Measurements from ENCODE around the gene ZNF296.

ZNF296 gene

DNA sequence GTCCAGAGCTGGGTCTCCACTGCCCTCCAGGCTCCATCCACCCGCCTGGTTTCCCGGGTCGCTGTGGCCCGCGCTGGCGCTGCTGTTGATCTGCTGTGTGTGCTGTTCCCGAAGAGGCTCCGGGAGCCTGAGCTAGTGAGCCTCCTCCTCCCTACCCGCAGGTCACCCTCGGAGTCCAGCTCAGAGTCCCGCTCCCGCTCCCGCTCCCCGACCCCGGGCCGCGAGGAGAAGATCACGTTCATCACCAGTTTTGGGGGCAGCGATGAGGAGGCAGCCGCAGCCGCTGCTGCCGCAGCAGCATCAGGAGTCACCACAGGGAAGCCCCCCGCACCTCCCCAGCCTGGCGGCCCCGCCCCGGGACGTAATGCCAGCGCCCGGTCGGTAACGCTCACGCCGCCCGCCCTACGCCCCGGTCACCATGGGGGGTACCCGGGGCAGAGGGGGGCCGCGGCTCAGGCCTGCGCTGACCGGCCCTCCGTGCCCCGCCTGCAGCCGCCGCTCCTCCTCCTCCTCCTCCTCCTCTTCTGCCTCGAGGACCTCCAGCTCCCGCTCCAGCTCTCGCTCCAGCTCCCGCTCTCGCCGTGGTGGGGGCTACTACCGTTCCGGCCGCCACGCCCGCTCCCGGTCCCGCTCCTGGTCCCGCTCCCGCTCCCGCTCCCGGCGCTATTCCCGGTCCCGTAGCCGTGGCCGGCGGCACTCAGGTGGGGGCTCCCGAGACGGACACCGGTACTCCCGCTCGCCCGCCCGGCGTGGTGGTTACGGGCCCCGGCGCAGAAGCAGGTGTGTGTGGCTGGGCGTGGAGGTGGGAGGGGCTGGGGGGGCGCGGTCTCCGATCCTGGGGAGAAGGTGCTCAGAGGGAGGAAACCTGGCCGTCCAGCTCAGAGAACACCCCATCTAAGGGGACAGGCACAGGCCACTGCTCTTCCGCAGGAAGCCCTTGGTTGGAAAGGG, 12.2 kb downstream of the ZNF296 start:
- H3K27ac Mint-ChIP-seq, result no peak overlapping the region
- H3K27me3 Mint-ChIP-seq, result no peaks in the 10 kb centered on the region
- no peaks in the 10 kb centered on the region for H3K9me3 Mint-ChIP-seq (ENCODE audit: low read depth)
- H3K4me1 Mint-ChIP-seq (ENCODE audit: low read depth), result peaks cover 2% of the 10 kb centered on the region
- peaks cover 2% of the 10 kb centered on the region for H3K36me3 Mint-ChIP-seq
- no peak overlapping the region for H3K4me3 Mint-ChIP-seq

- H3K9me3 Mint-ChIP-seq (ENCODE audit: low read depth), result no peaks in the 10 kb centered on the region
- H3K4me3 Mint-ChIP-seq, result no peak overlapping the region
- no peaks in the 10 kb centered on the region for H3K27me3 Mint-ChIP-seq
- peaks cover 2% of the 10 kb centered on the region for H3K36me3 Mint-ChIP-seq
- no peak overlapping the region for H3K27ac Mint-ChIP-seq
- peaks cover 2% of the 10 kb centered on the region for H3K4me1 Mint-ChIP-seq (ENCODE audit: low read depth)
These were observed 14.3 kb downstream of the ZNF296 start for GRCh38 chr19:45061965-45062364.

DNA sequence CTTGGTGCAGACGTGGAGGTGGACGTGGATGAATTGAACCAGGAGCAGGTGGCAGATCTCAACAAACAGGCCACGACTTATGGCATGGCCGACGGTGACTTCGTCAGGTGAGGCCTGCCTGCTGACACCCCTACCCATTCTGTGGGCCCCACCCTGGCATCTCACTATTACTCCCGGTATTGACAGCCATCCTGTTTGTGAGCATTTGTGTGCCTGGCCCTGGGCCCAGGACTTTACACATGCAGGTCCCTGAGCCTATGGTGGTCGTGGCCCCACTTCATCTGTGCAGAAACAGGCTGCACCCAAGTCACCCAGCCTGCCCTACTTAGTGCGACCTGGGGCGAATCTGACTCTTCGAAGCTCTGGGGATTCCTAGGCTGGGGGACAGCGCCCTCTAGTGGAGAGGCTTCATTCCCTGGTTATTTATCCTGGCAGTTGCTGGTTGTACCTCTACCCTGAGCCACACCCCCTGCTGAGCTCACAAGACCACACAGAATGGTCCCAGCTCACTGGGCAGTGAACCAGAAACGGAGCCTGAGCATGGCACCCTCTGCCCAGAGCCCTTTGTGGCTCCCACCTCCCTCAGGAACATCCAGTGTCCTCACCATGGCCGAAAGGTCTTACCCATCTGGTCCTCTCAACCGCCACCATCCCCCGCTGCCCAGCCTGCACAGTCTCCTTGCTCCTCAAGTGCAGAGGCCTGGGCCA, 16.9 kb downstream of the ZNF296 start:
- H3K36me3 Mint-ChIP-seq, result peaks cover 2% of the 10 kb centered on the region
- no peaks in the 10 kb centered on the region for H3K9me3 Mint-ChIP-seq (ENCODE audit: low read depth)
- H3K27me3 Mint-ChIP-seq, result no peaks in the 10 kb centered on the region
- no peak overlapping the region for H3K4me3 Mint-ChIP-seq
- H3K27ac Mint-ChIP-seq, result peak overlapping the region; percentile 10
- H3K4me1 Mint-ChIP-seq (ENCODE audit: low read depth), result peaks cover 2% of the 10 kb centered on the region

GRCh38 chr19:45058622-45059159, 17.6 kb downstream of the ZNF296 start:
- Mint-ChIP-seq H3K4me1 (ENCODE audit: low read depth) (peaks cover 2% of the 10 kb centered on the region), H3K4me3 (no peak overlapping the region), H3K36me3 (peaks cover 2% of the 10 kb centered on the region), H3K27me3 (no peaks in the 10 kb centered on the region), H3K9me3 (ENCODE audit: low read depth) (no peaks in the 10 kb centered on the region), H3K27ac (no peak overlapping the region)

DNA sequence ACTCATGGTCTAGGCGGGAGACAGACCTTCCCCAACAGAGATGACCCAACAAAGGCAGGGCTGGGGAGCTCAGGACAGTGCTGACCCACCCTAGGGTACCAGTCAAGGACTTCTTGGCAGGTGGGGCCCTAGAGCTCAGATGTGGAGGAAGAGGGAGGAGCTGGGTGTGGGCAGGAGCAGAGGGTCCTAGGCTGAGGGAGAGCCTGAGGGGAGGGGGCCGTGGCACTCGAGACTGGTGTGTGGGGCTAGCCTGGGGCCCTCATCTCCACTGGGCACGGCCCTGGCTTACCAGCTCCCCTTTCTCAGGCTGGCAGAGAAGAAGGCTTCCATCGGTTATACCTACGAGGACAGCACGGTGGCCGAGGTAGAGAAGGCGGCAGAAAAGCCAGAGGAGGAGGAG, 18.8 kb downstream of the ZNF296 start:
- H3K36me3 Mint-ChIP-seq, result peaks cover 2% of the 10 kb centered on the region
- H3K4me1 Mint-ChIP-seq (ENCODE audit: low read depth), result peaks cover 2% of the 10 kb centered on the region
- no peaks in the 10 kb centered on the region for H3K9me3 Mint-ChIP-seq (ENCODE audit: low read depth)
- no peak overlapping the region for H3K4me3 Mint-ChIP-seq
- H3K27me3 Mint-ChIP-seq, result no peaks in the 10 kb centered on the region
- no peak overlapping the region for H3K27ac Mint-ChIP-seq

DNA sequence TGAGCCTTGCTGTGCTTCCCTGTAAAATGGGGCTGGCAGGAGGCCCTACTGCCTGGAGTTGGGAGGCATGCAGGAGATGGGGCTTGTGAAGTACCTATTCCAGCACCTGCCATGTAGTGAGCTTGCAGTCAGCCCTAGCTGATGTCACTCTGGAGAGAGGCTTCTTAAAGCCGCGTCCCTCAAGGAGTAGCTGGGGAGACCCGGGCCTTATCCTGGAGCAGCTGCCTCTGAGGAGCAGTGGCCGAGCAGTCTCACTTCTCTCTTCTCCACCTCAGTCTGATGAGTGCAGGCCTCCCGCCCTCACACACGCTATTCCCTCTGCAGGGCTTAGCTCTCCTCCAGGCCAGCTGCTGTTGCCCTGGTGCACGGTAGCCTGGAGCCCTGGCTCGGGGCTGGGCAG, 19.4 kb downstream of the ZNF296 start:
- H3K36me3 Mint-ChIP-seq, result peaks cover 2% of the 10 kb centered on the region
- no peaks in the 10 kb centered on the region for H3K9me3 Mint-ChIP-seq (ENCODE audit: low read depth)
- no peak overlapping the region for H3K4me3 Mint-ChIP-seq

DNA sequence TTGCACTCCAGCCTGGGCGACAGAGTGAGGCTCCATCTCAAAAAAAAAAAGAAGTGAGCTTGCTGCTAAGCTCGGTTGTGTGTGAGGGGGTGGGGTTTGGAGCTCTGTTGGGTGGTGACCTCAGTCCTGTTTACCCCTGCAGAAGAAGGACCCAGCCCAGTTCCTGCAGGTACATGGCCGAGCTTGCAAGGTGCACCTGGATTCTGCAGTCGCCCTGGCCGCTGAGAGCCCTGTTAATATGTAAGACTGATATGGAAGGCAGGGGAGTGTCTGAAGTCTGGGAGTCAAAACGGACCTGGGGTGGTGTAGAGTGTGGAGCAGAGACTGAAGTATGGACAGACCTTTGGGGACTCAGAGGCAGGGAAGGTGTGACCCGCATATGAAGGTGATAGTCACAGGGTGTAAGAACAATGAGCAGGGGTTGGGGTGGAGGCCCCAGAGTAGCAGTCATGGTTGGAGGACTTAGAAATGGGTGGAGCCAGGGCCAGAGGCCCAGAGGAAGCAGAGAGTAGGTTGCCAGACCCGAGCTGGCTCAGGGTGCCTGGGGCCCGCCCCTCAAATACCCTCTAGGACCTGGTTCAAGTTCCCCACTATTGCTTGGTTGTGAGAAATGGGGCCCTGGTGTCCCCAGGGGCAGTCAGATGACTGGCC, 24.2 kb downstream of the ZNF296 start:
- Mint-ChIP-seq H3K4me3 (no peak overlapping the region), H3K27ac (peak overlapping the region; percentile 22), H3K9me3 (ENCODE audit: low read depth) (no peaks in the 10 kb centered on the region), H3K4me1 (ENCODE audit: low read depth) (peaks cover 19% of the 10 kb centered on the region), H3K27me3 (no peaks in the 10 kb centered on the region), H3K36me3 (no peaks in the 10 kb centered on the region)

More for the DNA sequence above, 19.4 kb downstream of the ZNF296 start:
- no peak overlapping the region for H3K27ac Mint-ChIP-seq
- H3K4me1 Mint-ChIP-seq (ENCODE audit: low read depth), result peaks cover 2% of the 10 kb centered on the region
- H3K27me3 Mint-ChIP-seq, result no peaks in the 10 kb centered on the region

- H3K27me3 Mint-ChIP-seq, result no peaks in the 10 kb centered on the region
- H3K4me3 Mint-ChIP-seq, result no peak overlapping the region
- H3K27ac Mint-ChIP-seq, result no peak overlapping the region
- H3K4me1 Mint-ChIP-seq (ENCODE audit: low read depth), result peaks cover 38% of the 10 kb centered on the region
- H3K9me3 Mint-ChIP-seq (ENCODE audit: low read depth), result no peaks in the 10 kb centered on the region
- no peaks in the 10 kb centered on the region for H3K36me3 Mint-ChIP-seq
These were observed 26.2 kb downstream of the ZNF296 start for GRCh38 chr19:45050036-45050435.

DNA sequence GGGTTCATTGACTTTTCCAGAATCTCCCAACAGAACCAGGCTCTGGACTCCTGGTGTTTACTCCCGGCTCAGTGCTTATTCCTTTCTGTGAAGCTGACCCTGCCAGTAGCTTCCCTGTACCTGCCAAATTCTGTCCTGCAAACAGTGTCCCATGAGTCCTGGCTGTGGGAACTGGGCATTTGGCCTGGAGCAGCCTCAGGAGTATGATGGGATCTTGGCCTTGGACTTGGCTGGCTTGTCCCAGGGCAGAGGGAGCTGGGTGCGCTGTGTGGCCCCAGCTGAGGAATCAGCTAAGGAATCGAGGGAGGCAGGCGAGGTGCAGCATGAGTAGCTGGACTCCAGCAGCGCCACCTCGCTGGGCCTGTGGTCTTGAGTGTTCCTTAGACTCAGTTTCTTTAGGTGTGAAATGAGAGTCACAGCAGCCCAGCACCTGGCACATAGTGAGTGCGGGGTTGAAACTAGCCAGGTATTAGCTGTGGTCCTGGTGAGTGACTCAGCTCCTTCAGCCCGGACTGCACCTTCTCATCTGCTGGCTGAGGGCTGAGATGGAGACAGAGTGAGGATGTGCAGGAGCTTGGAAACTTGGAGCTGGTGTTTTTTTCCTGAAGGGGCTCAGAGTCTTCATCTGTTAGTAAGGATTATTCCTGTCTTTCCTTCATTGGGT, 27.1 kb downstream of the ZNF296 start:
- H3K4me1 Mint-ChIP-seq (ENCODE audit: low read depth), result peaks cover 43% of the 10 kb centered on the region
- H3K9me3 Mint-ChIP-seq (ENCODE audit: low read depth), result no peaks in the 10 kb centered on the region
- H3K36me3 Mint-ChIP-seq, result no peaks in the 10 kb centered on the region
- H3K27me3 Mint-ChIP-seq, result no peaks in the 10 kb centered on the region
- H3K4me3 Mint-ChIP-seq, result no peak overlapping the region
- H3K27ac Mint-ChIP-seq, result peak overlapping the region; percentile 58

DNA sequence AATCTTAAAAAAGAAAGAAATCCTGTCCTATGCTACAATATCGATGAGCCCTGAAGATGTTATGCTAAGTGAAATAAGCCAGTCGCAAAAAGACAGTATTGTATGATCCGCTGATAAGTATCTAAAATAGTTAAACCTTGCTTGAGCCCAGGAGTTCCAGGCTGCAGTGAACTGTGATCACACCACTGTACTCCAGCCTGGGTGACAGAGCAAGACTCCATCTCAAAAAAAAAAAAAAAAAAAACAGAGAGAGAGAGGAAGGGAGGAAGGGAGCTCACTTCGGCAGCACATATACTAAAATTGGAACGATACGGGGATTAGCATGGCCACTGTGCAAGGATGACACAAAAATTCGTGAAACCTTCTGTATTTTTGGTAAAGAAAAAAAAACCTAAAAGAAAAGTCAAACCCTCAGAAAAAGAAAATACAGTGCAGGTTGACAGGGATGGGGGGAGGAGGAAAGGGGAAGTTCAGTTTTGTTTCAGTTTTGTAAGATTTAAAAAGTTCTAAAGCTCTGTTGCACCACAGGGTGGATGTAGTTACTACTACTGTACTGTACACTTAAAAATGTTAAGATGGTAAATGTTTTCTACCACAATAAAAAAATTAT, 29.0 kb downstream of the ZNF296 start:
- Mint-ChIP-seq H3K36me3 (no peaks in the 10 kb centered on the region), H3K9me3 (ENCODE audit: low read depth) (no peaks in the 10 kb centered on the region), H3K4me3 (peak overlapping the region; percentile 66), H3K27me3 (no peaks in the 10 kb centered on the region), H3K27ac (peak overlapping the region; percentile 81), H3K4me1 (ENCODE audit: low read depth) (peaks cover 46% of the 10 kb centered on the region)

- H3K27me3 Mint-ChIP-seq, result no peaks in the 10 kb centered on the region
- H3K9me3 Mint-ChIP-seq (ENCODE audit: low read depth), result no peaks in the 10 kb centered on the region
- H3K4me3 Mint-ChIP-seq, result no peak overlapping the region
- peaks cover under 1% of the 10 kb centered on the region for H3K36me3 Mint-ChIP-seq
- no peak overlapping the region for H3K27ac Mint-ChIP-seq
- peaks cover 54% of the 10 kb centered on the region for H3K4me1 Mint-ChIP-seq (ENCODE audit: low read depth)
These were observed 29.9 kb downstream of the ZNF296 start for GRCh38 chr19:45046355-45046754.

DNA sequence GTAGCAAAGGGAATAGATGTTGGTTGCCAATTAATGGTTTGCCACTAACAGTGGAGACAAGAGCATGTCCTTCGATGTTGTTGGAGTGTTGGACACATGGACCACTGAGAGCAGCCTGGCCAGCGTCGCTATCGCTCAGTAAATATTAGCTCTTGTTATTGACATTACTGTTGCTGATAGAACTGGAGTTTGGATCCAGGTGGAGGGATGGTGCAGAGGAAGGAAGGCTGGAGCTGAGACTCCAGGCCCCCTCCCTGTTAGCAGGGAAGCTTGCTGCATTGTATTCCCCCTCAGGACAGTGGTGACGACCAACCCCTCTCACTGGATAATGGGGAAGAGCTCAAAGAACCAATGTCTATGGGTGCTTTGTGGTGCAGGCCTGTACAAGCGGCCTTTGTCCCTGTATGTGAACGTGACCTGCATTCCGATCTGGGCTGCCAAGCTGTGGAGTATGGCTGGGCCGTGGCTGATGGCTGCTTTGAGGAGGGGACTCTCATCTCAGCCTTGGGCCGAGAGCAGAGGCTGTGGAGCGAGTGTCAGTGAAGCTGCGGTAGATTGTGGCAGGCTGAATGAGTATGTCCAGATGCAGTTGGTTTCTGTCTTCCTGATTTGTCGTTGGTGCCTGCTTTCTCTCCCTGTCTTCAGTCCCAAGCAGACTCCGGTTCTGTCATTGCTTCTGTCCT, 30.5 kb downstream of the ZNF296 start:
- Mint-ChIP-seq H3K36me3 (peaks cover 3% of the 10 kb centered on the region), H3K9me3 (ENCODE audit: low read depth) (no peaks in the 10 kb centered on the region), H3K27me3 (no peaks in the 10 kb centered on the region), H3K27ac (no peak overlapping the region), H3K4me3 (no peak overlapping the region), H3K4me1 (ENCODE audit: low read depth) (peaks cover 55% of the 10 kb centered on the region)

- H3K4me3 Mint-ChIP-seq, result peak overlapping the region; percentile 74
- peaks cover 48% of the 10 kb centered on the region for H3K4me1 Mint-ChIP-seq (ENCODE audit: low read depth)
- no peaks in the 10 kb centered on the region for H3K9me3 Mint-ChIP-seq (ENCODE audit: low read depth)
- H3K36me3 Mint-ChIP-seq, result peaks cover 5% of the 10 kb centered on the region
- H3K27me3 Mint-ChIP-seq, result no peaks in the 10 kb centered on the region
- peak overlapping the region; percentile 51 for H3K27ac Mint-ChIP-seq
These were observed 35.2 kb downstream of the ZNF296 start for GRCh38 chr19:45041125-45041524.

Measured in activated naive CD8-positive, alpha-beta T cell (primary cell).